DMS153 (cell line): ENCODE measurements around the gene SCGB3A1.

Experiments
- DNase-seq: peaks from one replicate; lab custom pipeline; 2025; lab: John Stamatoyannopoulos, UW

SCGB3A1 gene

GRCh38 chr5:180604271-180604670 lies 13.0 kb upstream of the SCGB3A1 start:
- no peak for DNase-seq

GRCh38 chr5:180603076-180603594 lies 11.8 kb upstream of the SCGB3A1 start:
- no peak for DNase-seq

GRCh38 chr5:180602481-180603075 lies 11.3 kb upstream of the SCGB3A1 start:
- DNase-seq: no peak

- DNase-seq: no peak
Observed at GRCh38 chr5:180601591-180602480, 10.5 kb upstream of the SCGB3A1 start.

- DNase-seq: no peak
Observed at GRCh38 chr5:180600554-180601041, 9.3 kb upstream of the SCGB3A1 start.

GRCh38 chr5:180599981-180600553 lies 8.8 kb upstream of the SCGB3A1 start:
- no peak for DNase-seq

- no peak for DNase-seq
Observed at GRCh38 chr5:180599590-180599914, 8.3 kb upstream of the SCGB3A1 start.

- no peak for DNase-seq
Observed at GRCh38 chr5:180598797-180599589, 7.7 kb upstream of the SCGB3A1 start.

- DNase-seq: no peak
Observed at GRCh38 chr5:180598316-180598701, 7.0 kb upstream of the SCGB3A1 start.

GRCh38 chr5:180596668-180597231 lies 5.5 kb upstream of the SCGB3A1 start:
- no peak for DNase-seq

GRCh38 chr5:180596115-180596667 lies 4.9 kb upstream of the SCGB3A1 start:
- no peak for DNase-seq

- DNase-seq: no peak
Observed at GRCh38 chr5:180595381-180596114, 4.2 kb upstream of the SCGB3A1 start.

- no peak for DNase-seq
Observed at GRCh38 chr5:180595046-180595379, 3.7 kb upstream of the SCGB3A1 start.

- no peak for DNase-seq
Observed at GRCh38 chr5:180594311-180595045, 3.2 kb upstream of the SCGB3A1 start.

- DNase-seq: no peak
Observed at GRCh38 chr5:180593446-180594206, 2.3 kb upstream of the SCGB3A1 start.

- no peak for DNase-seq
Observed at GRCh38 chr5:180592176-180592575, 877 bp upstream of the SCGB3A1 start.

GRCh38 chr5:180590543-180591310 lies 572 bp downstream of the SCGB3A1 start:
- no peak for DNase-seq

- no peak for DNase-seq
Observed at GRCh38 chr5:180589771-180590542, 1.3 kb downstream of the SCGB3A1 start.
